Cardiac ventricle fibroblast (primary cell): Measurements from ENCODE around the gene FOXM1. TPM values are rescaled to one million over a fixed set of nuclear protein-coding genes. Genes with fewer than 3 reads are reported as not detected.

Source experiments
- total RNA-seq: library from RNA; depleted of rRNA; stranded (reverse); fragments of >200 nt; gene quantifications from 2 replicates; pipeline ENCODE4 v1.2.3, GENCODE V29; 2015

The FOXM1 gene
- total RNA-seq, result 2.6 and 4.2 TPM in 2 replicates

GRCh38 chr12:2877047-2877952 lies at the start of gene FOXM1, which contains the start of gene RHNO1:
Gene FOXM1 (minus strand): TSS chr12:2877174. CDS start chr12:2874478, 2,696 bp downstream.
Gene RHNO1 (plus strand): TSS chr12:2877223. CDS start chr12:2885367, 8,144 bp downstream.

GRCh38 chr12:2890388-2891239 lies 13.6 kb upstream of the FOXM1 start, which contains the start of gene TULP3:
Gene TULP3 (plus strand): TSS chr12:2890891. CDS start chr12:2890948, 57 bp downstream.

GRCh38 chr12:2857021-2857431 lies 19.9 kb downstream of the FOXM1 start, which contains the start of gene TEX52:
Gene TEX52 (minus strand): TSS chr12:2857039. CDS start chr12:2857026, 13 bp downstream.

GRCh38 chr12:2834581-2835491 lies 42.1 kb downstream of the FOXM1 start, which contains the start of gene NRIP2:
Gene NRIP2 (minus strand): TSS chr12:2835035. CDS start chr12:2834983, 52 bp downstream.

GRCh38 chr12:2812290-2813213 lies 64.4 kb downstream of the FOXM1 start, which contains the start of gene ITFG2:
Gene ITFG2 (plus strand): TSS chr12:2812668. CDS start chr12:2812761, 93 bp downstream.

Other genes starting within 250 kb of the FOXM1 start
- gene FKBP4, start 82.2 kb downstream of the FOXM1 start, total RNA-seq, result 19.0 and 25.3 TPM in 2 replicates
- gene ITFG2, start 64.5 kb downstream of the FOXM1 start, total RNA-seq, result 11.2 and 12.1 TPM in 2 replicates
- gene NRIP2, start 42.1 kb downstream of the FOXM1 start, total RNA-seq, result 0.56 and 3.7 TPM in 2 replicates
- gene TEX52, start 20.1 kb downstream of the FOXM1 start, total RNA-seq, result not detected in 2 replicates
- gene RHNO1, start within 50 bp of the FOXM1 start, total RNA-seq, result 10.6 and 12.5 TPM in 2 replicates
- 20.8 and 25.0 TPM in 2 replicates for gene TULP3, start 13.7 kb upstream of the FOXM1 start, total RNA-seq
- 9.7 and 15.5 TPM in 2 replicates for gene TEAD4, start 82.2 kb upstream of the FOXM1 start, total RNA-seq
- 22.4 and 23.5 TPM in 2 replicates for gene TSPAN9, start 200.2 kb upstream of the FOXM1 start, total RNA-seq